Astrocyte (in vitro differentiated cells and primary cell): Measurements from ENCODE around the gene APBB2.

Source experiments
- EZH2 ChIP-seq: IDR thresholded peaks from 2 replicates; pipeline ENCODE4 v1.6.1; 2012; ENCODE audit warnings: mild to moderate bottlenecking, low read length, inconsistent platforms; ENCODE audit not compliant: insufficient read depth
- TF ChIP-seq, protein P1 (sequence below): IDR thresholded peaks from 2 replicates; pipeline ENCODE4 v1.5.1; 2011; ENCODE audit warnings: low read depth, mild to moderate bottlenecking, inconsistent platforms, low read length, moderate library complexity; ENCODE audit not compliant: insufficient read depth

DNA sequence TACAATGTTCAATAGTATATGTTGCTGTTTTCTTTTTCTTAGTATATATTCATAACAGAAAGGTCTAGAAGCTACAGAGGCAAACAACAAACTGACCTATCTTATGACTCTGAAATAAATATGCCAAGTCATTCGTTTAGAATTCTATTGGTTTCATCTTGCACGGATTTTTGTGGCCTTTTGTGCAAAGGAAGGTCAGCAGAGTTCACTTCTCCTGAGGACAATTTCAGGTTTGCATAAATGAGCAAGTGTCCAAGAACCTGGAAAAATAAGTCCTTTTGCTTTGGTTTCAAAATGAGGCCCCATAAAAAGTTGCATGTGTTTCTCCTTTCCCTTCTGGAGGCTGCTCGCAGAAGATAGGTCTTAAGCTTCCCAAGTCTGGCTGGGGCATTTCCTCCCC, 156.9 kb downstream of the APBB2 start:
- TF ChIP-seq EZH2, result no peak
- TF ChIP-seq, protein P1, sequence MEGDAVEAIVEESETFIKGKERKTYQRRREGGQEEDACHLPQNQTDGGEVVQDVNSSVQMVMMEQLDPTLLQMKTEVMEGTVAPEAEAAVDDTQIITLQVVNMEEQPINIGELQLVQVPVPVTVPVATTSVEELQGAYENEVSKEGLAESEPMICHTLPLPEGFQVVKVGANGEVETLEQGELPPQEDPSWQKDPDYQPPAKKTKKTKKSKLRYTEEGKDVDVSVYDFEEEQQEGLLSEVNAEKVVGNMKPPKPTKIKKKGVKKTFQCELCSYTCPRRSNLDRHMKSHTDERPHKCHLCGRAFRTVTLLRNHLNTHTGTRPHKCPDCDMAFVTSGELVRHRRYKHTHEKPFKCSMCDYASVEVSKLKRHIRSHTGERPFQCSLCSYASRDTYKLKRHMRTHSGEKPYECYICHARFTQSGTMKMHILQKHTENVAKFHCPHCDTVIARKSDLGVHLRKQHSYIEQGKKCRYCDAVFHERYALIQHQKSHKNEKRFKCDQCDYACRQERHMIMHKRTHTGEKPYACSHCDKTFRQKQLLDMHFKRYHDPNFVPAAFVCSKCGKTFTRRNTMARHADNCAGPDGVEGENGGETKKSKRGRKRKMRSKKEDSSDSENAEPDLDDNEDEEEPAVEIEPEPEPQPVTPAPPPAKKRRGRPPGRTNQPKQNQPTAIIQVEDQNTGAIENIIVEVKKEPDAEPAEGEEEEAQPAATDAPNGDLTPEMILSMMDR, result no peak
